GM18520 (cell line): ENCODE measurements around the gene SHB.

Experiments
- ATAC-seq: cut with Tn5 transposase; IDR thresholded peaks from one replicate; pipeline ENCODE4 v1.9.1; 2021; ENCODE audit not compliant: unreplicated experiment

Gene SHB

GRCh38 chr9:38043931-38044623 lies 24.9 kb downstream of the SHB start:
- no peak for ATAC-seq

- no peak for ATAC-seq
Observed at GRCh38 chr9:38042626-38043357, 26.2 kb downstream of the SHB start.

- no peak for ATAC-seq
Observed at GRCh38 chr9:38041564-38042243, 27.3 kb downstream of the SHB start.

- no peak for ATAC-seq
Observed at GRCh38 chr9:38039907-38040682, 28.9 kb downstream of the SHB start.

- no peak for ATAC-seq
Observed at GRCh38 chr9:38039090-38039906, 29.7 kb downstream of the SHB start.

- ATAC-seq, result no peak
Observed at GRCh38 chr9:38038307-38039089, 30.5 kb downstream of the SHB start.

- ATAC-seq, result no peak
Observed at GRCh38 chr9:38037981-38038306, 31.1 kb downstream of the SHB start.

GRCh38 chr9:38036359-38037084 lies 32.5 kb downstream of the SHB start:
- ATAC-seq, result no peak

GRCh38 chr9:38035873-38036272 lies 33.2 kb downstream of the SHB start:
- ATAC-seq, result no peak

GRCh38 chr9:38033941-38034340 lies 35.1 kb downstream of the SHB start:
- no peak for ATAC-seq

GRCh38 chr9:38032266-38033110 lies 36.5 kb downstream of the SHB start:
- ATAC-seq, result no peak

- no peak for ATAC-seq
Observed at GRCh38 chr9:38031594-38031993, 37.4 kb downstream of the SHB start.

GRCh38 chr9:38030658-38031057 lies 38.4 kb downstream of the SHB start:
- ATAC-seq, result no peak

- no peak for ATAC-seq
Observed at GRCh38 chr9:38029915-38030638, 39.0 kb downstream of the SHB start.

- no peak for ATAC-seq
Observed at GRCh38 chr9:38027714-38028113, 41.3 kb downstream of the SHB start.

- ATAC-seq, result no peak
Observed at GRCh38 chr9:38026840-38027527, 42.0 kb downstream of the SHB start.
